HG02623 (cell line): ENCODE results near the gene NOPCHAP1.
A peak's percentile ranks its signal among the peaks of the same experiment; 100 is the strongest.
"Not testable (repeated sequence)": the region's sequence is repeated elsewhere in the genome, so short reads cannot be mapped to it uniquely, and the experiment has no call there.

Experiments
- ATAC-seq: cut with Tn5 transposase; IDR thresholded peaks from one replicate; pipeline ENCODE4 v1.9.1; 2021; ENCODE audit warnings: moderate library complexity; ENCODE audit not compliant: unreplicated experiment

The NOPCHAP1 gene, protein sequence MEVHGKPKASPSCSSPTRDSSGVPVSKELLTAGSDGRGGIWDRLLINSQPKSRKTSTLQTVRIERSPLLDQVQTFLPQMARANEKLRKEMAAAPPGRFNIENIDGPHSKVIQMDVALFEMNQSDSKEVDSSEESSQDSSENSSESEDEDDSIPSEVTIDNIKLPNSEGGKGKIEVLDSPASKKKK

DNA sequence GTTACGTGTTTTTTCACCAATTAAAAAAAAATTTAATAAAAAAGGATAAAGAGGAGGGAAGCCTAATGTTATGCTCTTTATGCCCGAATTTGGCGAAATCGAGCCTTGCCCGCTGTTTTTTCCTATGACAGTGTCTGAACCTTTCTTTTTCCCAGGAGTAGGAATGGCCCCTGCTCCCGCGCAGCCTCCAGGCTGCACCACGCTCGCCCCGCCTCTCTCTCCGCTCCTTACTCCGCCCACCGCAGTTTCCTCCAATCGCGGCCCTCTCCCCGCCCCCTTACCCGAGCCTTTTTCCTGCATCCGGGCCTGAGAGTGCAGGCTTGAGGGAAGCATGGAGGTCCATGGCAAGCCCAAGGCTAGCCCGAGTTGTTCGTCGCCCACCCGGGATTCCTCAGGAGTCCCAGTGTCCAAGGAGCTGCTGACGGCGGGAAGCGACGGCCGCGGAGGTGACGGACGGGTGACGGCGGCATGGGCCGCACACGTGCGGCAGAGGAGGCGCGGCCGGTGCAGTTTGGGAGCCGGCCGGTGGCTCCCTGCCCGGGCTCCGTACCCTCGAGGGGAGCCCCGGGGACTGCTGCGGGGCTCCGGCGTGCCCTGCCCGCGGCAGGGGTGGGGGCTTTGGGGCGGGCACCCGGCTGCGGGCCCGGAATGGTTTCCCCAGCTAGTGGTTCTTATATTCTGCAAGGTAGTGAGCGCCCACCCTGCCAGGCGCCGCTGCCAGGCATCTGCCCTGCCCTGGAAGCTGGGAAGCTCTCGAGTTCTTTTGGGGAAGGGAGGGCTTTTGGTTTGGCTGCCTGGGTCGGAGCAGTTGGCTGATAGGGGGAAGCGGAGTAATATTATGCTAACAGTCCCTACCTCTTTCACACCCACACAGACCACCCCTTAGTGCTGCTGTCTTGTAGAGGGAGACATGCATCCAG, at the start of gene NOPCHAP1:
NOPCHAP1 (plus strand) TSS at position 295 of the 920 bp plus-strand sequence; CDS start at position 332, 37 bp downstream.
- ATAC-seq = peak; percentile 98

DNA sequence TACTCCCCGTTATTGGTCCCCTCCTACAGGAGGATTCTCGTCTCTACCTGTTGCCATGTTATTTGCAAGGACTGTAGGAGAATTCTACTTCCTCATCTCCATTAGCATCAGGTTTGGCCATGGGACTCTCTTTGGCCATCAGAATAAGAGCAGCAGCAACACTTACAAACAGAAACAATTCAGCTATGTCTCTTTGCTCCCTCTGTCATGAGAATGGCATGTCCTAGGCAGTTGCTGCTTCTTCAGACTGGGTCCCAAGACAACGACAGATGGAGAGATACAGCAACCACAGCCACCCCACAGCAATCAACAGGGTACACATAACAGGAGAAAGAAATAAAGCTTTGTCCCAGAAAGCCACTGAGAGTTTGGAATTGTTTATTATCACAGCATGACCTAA, 47.7 kb upstream of the NOPCHAP1 start:
- ATAC-seq = no peak

DNA sequence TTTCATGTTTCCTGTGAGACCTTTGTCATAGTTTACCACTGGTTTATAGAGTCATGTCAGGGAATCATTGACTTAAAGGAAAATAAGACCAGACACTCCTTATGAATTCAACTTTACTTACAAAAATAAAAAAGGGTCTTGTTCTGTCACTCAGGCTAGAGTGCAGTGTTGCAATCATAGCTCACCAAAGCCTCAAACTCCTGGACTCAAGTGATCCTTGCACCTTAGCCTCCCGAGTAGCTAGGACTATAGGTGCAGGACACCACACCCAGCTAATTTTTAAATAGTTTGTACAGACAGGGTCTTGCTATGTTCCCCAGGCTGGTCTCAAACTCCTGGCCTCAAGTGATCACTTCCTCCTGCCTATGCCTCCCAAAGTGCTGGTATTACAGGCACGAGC, 47.0 kb upstream of the NOPCHAP1 start:
- no peak for ATAC-seq

DNA sequence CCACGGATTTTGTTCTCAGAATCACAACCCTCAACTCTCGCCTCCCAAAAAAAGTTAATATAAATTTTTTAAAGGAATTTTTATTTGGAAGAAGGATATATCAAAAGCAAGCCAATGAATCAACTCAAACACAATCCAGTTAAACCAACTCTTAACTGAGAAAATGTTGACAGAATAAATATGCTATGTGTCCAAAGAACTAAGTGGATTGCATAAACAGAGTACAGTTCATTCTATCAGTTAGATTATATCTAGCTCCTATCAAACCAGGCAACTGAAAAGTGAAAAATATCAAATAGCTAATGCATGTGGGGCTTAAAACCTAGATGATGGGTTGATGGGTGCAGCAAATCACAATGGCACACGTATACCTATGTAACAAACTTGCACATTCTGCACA, 44.7 kb upstream of the NOPCHAP1 start:
- ATAC-seq = no peak

DNA sequence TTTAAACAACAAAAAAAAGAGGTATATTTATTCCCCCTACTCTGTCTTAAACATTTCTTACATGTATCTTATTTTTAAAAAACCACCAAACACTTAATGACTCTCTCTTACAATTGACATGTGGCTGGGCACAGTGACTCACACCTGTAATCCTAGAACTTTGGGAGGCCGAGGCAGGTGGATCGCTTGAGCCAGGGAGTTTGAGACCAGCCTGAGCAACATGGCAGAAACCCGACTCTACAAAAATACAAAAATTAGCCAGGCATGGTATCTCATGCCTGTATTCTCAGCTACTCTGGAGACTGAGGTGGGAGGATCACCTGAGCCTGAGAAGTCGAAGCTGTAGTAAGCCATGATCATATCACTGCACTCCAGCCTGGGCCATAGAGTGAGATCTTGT, 44.0 kb upstream of the NOPCHAP1 start:
- ATAC-seq = no peak

DNA sequence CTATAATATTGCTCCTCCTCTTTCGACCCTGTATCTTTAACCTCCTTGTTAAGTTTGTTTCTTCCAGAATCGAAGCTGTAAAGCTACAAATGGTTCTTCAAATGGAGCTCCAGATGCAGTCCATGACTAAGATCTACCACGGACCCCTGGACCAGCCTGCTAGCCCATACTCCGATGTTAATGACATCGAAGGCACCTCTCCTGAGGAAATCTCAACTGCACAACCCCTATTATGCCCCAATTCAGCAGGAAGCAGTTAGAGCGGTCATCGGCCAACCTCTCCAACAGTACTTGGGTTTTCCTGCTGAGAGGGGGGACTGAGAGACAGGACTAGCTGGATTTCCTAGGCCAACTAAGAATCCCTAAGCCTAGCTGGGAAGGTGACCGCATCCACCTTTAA, 42.7 kb upstream of the NOPCHAP1 start:
- not testable (repeated sequence) for ATAC-seq

DNA sequence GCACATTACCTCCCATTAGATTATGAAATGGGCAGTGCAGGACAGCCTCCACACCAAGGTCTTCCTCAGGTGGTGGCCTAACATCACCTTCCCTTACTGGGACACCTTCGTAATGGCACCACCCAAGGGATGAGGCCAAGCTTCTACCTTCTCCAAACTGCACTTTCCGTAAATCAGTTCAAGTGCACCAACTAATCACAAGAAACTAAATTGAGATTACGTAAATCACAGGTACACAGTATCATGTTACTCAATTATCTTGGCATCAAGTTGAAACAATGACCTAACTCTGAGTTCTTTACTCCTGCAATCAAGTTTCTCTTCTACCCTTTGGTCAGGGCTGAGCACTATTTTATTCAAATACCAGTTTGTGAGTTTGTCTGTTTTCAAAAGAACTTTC, 41.9 kb upstream of the NOPCHAP1 start:
- no peak for ATAC-seq

DNA sequence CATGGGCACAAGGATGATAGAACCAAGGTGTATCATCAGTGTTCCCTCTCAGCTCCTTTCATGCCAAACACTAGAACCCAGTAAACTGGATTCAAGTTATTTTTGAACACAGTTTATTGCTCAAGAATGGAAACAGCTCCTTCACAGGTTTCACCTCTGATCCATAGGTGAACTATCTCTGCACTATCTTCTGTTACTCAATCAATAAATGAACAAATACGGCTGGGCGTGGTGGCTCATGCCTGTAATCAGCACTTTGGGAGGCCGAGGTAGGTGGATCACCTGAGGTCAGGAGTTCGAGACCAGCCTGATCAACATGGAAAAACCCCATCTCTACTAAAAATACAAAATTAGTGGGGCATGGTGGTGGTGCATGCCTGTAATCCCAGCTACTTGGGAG, 37.4 kb upstream of the NOPCHAP1 start:
- ATAC-seq = not testable (repeated sequence)

DNA sequence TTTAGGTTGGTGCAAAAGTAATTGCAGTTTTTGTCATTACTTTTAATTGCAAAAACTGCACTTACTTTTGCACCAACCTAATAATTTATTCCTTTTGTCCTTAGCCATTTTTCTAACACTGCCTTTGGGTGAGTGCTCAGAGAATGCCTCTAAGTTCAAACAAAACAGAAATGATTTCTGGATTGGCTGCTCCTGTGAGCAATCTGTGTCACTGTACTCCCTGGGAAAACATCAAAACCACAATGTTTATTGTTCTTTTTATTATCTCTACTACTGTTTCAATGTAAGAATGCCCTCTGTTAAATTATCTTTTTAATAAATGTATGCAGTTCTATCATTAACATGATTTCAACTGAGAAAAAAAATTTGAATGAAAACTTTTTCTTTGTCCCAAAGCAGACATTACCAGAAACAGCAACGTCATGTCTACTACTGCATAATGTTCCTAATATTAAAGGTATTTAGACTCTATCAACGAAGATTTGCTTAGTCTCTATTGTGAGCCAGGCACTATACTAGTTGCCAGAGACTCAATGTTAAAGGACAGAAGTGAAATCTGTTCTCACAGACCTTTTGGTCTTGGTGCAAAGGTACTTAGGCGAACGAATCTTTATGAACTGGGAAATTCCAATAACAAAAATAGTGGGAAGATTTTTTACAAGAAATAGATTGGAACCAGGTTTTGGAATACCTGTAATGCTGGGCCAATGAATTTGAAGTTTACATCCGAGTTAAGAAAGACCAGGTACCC, 34.2 kb upstream of the NOPCHAP1 start:
- no peak for ATAC-seq

DNA sequence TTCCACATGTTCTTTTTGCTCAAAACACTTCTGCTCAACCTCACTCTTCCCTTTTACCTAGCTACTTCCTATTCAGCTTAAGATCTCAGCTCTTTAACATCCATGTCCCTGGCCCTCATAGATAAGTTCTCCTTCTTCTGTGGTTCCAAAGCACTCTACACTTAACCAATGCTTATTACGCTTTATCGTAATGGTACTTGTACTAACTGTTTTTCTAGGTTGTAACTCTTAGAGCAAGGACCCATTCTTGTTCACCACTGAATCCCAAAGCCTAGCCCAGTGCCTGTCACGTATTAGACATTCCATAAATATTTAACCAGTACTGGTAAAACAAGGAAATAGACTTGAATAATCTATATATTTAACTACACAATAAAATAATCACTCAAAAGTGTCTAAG, 33.3 kb upstream of the NOPCHAP1 start:
- no peak for ATAC-seq

DNA sequence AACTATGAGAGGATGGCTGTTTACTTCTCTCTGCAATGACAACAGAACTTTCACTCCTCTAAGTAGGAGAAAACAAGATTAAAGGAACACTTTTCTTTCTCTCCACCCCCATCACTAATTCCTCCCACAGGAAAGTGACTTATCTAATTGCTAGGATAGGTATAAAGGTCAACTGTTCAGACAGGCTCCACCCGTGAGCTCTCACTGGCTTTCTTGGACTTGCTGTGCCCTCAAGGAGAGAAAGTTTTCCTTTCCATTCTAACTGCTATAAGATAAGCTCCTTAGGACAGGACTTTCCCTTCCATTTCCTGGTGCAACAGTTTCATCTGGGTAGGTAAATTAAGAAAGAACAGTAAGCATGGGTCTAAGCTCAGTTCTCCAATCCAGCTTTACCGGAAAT, 32.8 kb upstream of the NOPCHAP1 start:
- no peak for ATAC-seq

DNA sequence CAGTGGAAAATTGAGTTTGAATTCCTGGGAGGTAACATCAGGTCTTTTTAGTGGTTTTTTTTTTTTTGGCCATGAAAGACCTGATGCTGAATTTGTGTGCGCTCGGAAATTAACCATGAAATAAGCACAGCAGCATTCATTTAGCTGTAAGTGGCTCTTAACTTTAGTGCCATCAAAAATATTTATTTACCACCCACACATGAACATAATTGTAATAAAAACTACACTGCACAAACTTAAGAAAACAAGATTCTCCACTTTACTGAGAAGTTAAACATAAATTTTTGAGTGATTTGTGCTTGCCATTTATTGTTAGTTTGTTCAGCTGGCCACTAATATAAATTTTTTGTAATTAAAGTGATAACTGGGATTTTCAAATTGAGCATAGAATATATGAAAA, 30.4 kb upstream of the NOPCHAP1 start:
- ATAC-seq = no peak

DNA sequence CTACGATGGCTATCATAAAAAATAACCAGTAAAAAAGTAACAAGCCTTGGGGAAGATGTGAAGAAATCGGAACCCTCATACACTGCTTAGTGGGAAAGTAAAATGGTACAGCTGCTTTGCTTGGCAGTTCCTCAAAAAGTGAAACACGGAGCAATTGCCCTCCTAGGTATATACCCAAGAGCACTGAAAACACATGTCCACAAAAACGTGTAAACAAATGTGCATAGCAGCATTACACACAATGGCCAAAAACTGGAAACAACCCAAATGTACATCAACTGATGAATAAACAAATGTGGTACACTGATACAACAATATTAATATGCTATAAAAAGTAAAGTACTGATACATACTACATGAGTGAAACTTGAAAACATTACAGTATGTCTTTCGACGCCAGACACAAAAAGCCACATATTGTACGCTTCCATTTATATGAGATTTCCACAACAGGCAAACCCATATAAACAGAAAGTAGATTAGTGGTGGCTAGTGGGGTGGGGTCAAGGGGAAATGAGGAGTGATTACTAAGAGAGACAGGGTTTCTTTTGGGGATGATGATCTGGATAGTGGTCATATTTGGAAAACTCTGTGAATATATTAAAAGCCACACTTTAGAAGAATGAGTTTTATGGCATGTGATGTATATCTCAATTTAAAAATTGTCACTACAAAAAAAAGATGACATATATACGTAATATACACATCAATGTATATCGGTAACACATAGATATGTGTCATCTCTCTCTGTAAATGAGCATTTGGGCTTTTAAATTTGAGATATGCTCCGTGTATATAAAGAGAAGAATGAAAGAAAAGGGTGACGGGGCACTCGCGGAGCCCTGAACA, 29.0 kb upstream of the NOPCHAP1 start:
- no peak for ATAC-seq

DNA sequence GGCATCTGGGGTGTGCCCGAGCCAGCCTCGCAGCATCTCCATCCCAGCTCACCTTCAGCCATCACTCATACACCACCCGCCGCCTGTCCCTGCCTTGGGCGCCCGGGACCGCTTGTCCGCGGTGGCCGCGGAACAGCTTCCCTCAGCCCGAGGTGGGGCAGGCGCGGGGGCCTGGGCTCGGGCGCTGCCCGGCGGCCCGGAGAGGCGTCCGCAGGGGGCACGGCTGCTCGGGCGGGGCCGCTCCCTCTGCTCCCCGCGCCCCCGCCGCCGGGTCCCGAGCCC, 28.5 kb upstream of the NOPCHAP1 start:
- ATAC-seq = peak; percentile 22

DNA sequence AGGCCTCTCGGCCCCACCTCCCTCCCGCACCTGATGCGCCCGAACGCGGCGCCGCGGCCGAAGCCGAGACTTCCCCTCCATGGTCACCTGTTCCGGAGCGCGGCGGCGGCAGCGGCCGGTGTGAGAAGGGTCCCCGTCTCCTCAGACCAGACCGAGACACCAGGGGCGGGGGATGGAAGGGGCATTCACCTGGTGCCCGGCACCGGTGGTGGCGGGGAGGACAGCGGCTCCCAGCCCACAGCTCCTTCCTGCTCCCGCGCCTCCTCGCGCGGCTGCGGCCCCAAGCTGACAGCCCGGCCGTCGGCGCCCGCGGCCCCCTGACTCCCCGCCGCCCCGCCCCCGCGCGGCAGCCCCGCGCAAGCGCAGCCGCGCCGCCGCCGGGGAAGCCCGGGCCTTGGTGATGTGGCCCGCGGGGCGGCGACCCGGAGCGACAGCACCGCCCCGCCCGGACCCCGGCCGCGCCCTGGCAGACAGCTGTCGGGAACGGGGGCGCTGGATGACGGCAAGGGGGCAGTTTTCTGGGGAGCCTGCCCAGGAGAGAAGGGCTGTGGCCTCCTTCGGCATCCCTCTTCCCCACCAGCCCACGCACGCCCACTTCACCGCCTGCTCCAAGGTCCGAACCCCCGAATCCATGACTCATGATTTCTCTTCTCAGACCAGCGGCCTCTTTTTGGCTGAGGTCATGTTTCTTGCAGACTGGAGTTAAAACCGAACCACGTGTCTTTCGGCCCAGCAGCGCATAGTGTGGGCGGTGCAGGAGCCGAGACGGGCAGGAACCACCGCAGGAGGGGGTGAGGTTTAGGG, 27.9 kb upstream of the NOPCHAP1 start, which contains the start of gene SLC41A2:
SLC41A2 (minus strand) TSS at position 290 of the 804 bp plus-strand sequence. CDS start 29,763 bp downstream, outside the sequence.
- peak; percentile 72 for ATAC-seq

DNA sequence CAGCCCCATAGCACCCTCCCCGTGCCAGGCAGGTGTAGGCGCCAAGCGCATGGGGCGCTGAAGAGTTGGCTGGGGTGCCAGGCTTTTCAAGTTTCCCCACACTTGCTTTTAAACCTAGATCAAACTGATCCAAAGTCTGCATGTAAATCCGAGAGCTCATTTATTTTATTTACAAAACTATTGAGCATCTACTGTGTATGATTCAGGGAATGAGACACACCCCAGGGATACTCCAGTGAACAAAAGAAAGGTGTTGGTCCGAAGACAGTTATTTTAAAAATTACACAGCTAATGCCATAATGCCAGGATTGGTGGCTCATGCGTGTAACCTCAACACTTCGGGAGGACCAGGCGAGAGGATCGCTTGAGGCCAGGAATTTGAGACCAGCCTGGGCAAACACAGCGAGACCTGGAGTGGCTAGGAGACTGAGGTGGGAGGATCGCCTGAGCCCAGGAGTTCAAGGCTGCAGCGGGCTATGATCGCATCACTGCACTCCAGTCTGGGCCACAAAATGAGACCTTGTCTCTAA, 27.2 kb upstream of the NOPCHAP1 start:
- no peak for ATAC-seq

DNA sequence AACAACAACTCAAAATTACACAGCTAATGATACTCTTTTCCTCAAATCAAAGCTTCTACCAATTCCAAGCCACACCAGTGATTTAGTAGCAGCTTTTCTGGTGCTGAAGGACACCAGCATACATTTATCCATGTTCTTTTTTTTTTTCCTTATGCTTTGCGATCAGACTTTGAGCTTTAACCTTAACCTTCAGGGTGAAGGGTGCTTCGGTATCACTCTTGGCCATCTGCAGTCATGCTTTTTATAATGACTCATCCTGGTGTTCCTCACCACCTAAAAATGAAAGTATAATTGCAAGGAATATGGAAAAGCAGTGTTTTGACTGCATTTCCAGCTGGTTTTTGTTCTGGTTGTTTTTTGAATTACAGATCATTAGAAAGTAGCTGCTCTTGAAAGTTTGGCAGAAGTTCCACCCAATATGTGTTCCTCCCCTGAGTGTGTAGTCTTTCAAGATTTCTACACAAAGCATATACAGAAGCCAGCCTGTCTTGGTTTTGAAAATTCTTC, 26.7 kb upstream of the NOPCHAP1 start:
- no peak for ATAC-seq

DNA sequence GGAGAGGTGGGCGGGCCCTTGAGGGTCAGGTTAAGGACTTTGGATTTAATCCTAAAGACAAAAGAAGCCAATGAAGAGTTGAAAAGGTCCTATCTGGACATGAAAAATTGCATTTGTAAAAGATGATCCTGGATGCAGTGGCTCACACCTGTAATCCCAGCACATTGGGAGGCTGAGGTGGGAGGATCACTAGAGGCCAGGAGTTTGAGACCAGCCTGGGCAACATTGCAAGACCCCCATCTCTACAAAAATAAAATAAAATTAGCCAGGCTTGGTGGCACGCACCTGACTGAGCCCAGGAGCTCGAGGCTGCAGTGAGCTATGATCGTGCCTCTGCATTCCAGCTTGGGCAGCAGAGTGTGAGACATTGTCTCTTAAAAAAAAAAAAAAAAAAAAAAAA, 25.7 kb upstream of the NOPCHAP1 start:
- ATAC-seq = no peak

DNA sequence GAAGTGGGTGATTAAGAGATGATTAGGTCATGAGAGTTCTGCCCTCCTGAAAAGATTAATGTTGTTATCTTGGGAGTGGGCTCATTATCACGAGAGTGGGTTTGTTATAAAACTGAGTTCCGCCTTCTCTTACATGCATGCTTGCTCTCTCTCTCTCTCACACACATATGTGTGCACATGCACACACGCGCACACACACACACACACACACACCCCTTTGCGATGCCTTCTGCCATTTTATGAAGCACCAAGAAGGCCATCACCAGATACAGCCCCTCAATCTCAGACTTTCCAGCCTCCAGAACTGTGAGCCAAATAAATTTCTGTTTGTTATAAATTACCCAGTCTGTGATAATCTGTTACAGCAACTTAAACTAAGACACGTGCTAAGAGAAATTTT, 22.4 kb upstream of the NOPCHAP1 start:
- no peak for ATAC-seq
